HG02981 (cell line): ENCODE results near the gene NEXMIF.
"Not testable (repeated sequence)": the region's sequence is repeated elsewhere in the genome, so short reads cannot be mapped to it uniquely, and the experiment has no call there.

Experiments used
- ATAC-seq: cut with Tn5 transposase; IDR thresholded peaks from one replicate; pipeline ENCODE4 v1.9.1; 2021; ENCODE audit warnings: mild to moderate bottlenecking, moderate library complexity; ENCODE audit not compliant: unreplicated experiment

The NEXMIF gene

GRCh38 chrX:74797338-74797887 is 127.8 kb downstream of the NEXMIF start:
- ATAC-seq: no peak

GRCh38 chrX:74788545-74789086 is 136.6 kb downstream of the NEXMIF start:
- no peak for ATAC-seq

- no peak for ATAC-seq
Observed at GRCh38 chrX:74784629-74785028, 140.6 kb downstream of the NEXMIF start.

GRCh38 chrX:74781507-74782034 is 143.7 kb downstream of the NEXMIF start:
- ATAC-seq: peak; percentile 65

- ATAC-seq: no peak
Observed at GRCh38 chrX:74779175-74779574, 146.1 kb downstream of the NEXMIF start.

GRCh38 chrX:74774988-74775387 is 150.3 kb downstream of the NEXMIF start:
- ATAC-seq: no peak

GRCh38 chrX:74736450-74736849 is 188.8 kb downstream of the NEXMIF start:
- ATAC-seq: no peak

GRCh38 chrX:74705269-74705668 is 220.0 kb downstream of the NEXMIF start:
- no peak for ATAC-seq

- ATAC-seq: not testable (repeated sequence)
Observed at GRCh38 chrX:74701343-74701742, 223.9 kb downstream of the NEXMIF start.

GRCh38 chrX:74684466-74684865 is 240.8 kb downstream of the NEXMIF start:
- no peak for ATAC-seq
